HFFc6 (cell line): ENCODE measurements around the gene NR2E3. TPM values are rescaled to one million over a fixed set of nuclear protein-coding genes. Genes with fewer than 3 reads are reported as not detected.

Experiments
- DNase-seq: peaks from one replicate; pipeline ENCODE4 v3.0.0-alpha.2; 2018
- H3K27ac Mint-ChIP-seq: 2 replicates; pipeline ENCODE4 v1.8.0; 2020; ENCODE audit warnings: mild to moderate bottlenecking, mixed read lengths
- H3K27me3 Mint-ChIP-seq: 2 replicates; pipeline ENCODE4 v1.8.0; 2021; ENCODE audit warnings: mild to moderate bottlenecking, moderate library complexity, mixed read lengths; ENCODE audit not compliant: insufficient read depth
- H3K36me3 Mint-ChIP-seq: 2 replicates; pipeline ENCODE4 v1.8.0; 2021; ENCODE audit warnings: low read depth, mixed read lengths
- H3K4me1 Mint-ChIP-seq: 2 replicates; pipeline ENCODE4 v1.8.0; 2020; ENCODE audit warnings: low read depth, mixed read lengths
- H3K4me3 Mint-ChIP-seq: 2 replicates; pipeline ENCODE4 v1.8.0; 2020; ENCODE audit warnings: mild to moderate bottlenecking, moderate library complexity, mixed read lengths
- H3K9me3 Mint-ChIP-seq: 2 replicates; pipeline ENCODE4 v1.8.0; 2020; ENCODE audit warnings: mild to moderate bottlenecking, mixed read lengths
- CTCF ChIP-seq: fragments of 200-600 bp; sonication (generic); IDR thresholded peaks from 2 replicates; pipeline ENCODE4 v1.5.0; 2021; ENCODE audit warnings: antibody characterized with exemption, mild to moderate bottlenecking
- total RNA-seq, 6 experiments: library from RNA; stranded (reverse); fragmentation: NEBNext Ultra II Directional; extraction: Animal tissue kit (Norgen Biotek cat#: 25700); gene quantifications; 2 replicates in 1 of 6; 3 replicates in 5 of 6; pipeline ENCODE4 v1.2.3, GENCODE V29; 2021

NR2E3 gene
- total RNA-seq, 6 experiments from 2014 or later, result not detected

DNA sequence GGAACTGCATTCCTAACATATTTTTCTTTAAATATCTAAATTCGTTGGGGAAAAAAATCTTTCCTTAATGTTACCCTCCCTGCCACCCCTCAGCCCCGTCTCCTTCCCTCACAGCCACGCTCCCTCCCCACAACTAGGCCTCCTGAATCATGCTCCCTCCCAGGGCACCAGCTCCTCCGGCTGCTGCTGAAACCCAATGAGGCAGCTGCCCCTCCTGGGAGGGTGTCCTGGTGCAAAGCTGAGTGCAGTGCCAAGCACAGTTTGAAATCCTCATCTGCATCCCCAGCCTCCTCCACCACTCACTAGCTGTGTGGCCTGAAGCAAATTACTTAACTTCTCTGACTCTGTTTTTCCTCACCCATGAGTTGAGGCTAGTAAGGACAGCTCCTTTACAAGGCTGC, 2.7 kb upstream of the NR2E3 start:
- no peak for TF ChIP-seq CTCF
- peaks cover 40% of the 10 kb centered on the region for H3K4me1 Mint-ChIP-seq
- H3K4me3 Mint-ChIP-seq, result peak overlapping the region; percentile 62
- no peaks in the 10 kb centered on the region for H3K9me3 Mint-ChIP-seq
- H3K36me3 Mint-ChIP-seq, result no peaks in the 10 kb centered on the region
- peak overlapping the region; percentile 25 for H3K27ac Mint-ChIP-seq
- DNase-seq, result peak; percentile 35
- H3K27me3 Mint-ChIP-seq, result peaks cover 5% of the 10 kb centered on the region

GRCh38 chr15:71808311-71809020, 1.9 kb upstream of the NR2E3 start:
- Mint-ChIP-seq H3K9me3 (no peaks in the 10 kb centered on the region), H3K4me1 (peaks cover 40% of the 10 kb centered on the region), H3K36me3 (no peaks in the 10 kb centered on the region), H3K4me3 (no peak overlapping the region), H3K27ac (no peak overlapping the region), H3K27me3 (peaks cover 5% of the 10 kb centered on the region)
- no peak for TF ChIP-seq CTCF
- DNase-seq, result no peak

DNA sequence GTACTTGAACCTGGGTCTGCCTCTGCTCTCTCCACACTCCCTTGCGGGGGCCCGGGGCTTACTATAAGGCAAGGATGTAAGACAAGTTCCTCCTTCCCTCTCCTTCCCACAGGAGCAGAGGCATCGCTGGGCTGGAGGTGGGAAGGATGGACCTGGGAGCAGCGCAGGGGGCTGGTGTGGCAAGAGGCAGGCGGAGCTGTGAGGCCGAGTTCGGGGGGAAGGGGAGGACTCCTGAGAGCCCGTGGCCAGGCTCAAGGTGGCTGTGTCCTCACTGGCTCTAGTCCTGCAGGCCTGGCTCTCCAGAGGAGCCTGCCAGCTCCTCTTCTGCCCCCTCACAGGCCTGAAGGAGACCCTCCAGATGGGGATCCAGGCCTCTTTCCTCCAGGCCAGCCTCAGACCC, 1.0 kb upstream of the NR2E3 start:
- Mint-ChIP-seq H3K4me3 (no peak overlapping the region), H3K4me1 (peaks cover 40% of the 10 kb centered on the region), H3K27me3 (peaks cover 5% of the 10 kb centered on the region), H3K36me3 (no peaks in the 10 kb centered on the region), H3K27ac (no peak overlapping the region), H3K9me3 (no peaks in the 10 kb centered on the region)
- no peak for TF ChIP-seq CTCF
- DNase-seq, result no peak

DNA sequence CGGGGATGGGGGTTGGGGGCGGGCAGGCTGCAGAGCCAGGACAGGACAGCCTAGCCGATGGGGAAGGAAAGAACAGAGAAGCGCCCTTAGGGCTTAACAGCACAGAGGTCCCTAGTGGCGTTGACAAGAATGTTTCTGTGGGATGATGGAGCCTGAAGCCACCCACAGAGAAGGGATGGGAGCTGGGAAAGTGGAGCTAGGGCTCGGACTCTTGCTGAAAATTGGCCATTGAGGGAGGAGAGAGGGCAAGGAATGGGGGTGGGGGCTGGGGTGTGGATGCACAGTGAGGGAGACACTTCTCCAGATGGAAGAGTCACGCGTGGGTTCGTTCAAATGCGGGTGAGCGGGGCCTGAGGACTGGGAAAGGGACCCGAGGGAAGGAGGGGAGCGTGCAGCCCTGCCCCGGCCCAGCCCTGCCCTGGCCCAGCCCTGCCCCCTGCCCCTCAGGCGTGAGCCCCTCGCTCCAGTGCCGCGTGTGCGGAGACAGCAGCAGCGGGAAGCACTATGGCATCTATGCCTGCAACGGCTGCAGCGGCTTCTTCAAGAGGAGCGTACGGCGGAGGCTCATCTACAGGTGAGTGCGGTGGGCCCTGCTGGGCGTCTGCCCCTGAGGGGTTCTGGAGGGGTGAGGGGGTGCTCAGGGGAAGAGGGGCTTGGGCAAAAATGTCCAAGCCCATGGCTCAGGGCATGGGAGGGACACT, 832 bp downstream of the NR2E3 start:
- Mint-ChIP-seq H3K9me3 (no peaks in the 10 kb centered on the region), H3K4me1 (peaks cover 23% of the 10 kb centered on the region), H3K36me3 (no peaks in the 10 kb centered on the region), H3K27ac (no peak overlapping the region), H3K27me3 (peaks cover 3% of the 10 kb centered on the region), H3K4me3 (no peak overlapping the region)
- no peak for TF ChIP-seq CTCF
- no peak for DNase-seq

GRCh38 chr15:71811752-71812735, 1.7 kb downstream of the NR2E3 start:
- DNase-seq, result no peak
- peaks cover 15% of the 10 kb centered on the region for H3K4me1 Mint-ChIP-seq
- H3K9me3 Mint-ChIP-seq, result no peaks in the 10 kb centered on the region
- H3K27me3 Mint-ChIP-seq, result peaks cover 3% of the 10 kb centered on the region
- no peak overlapping the region for H3K27ac Mint-ChIP-seq
- H3K36me3 Mint-ChIP-seq, result no peaks in the 10 kb centered on the region
- no peak for TF ChIP-seq CTCF
- H3K4me3 Mint-ChIP-seq, result no peak overlapping the region
